HG03460 (cell line): ENCODE measurements around the gene SDS.

Experiments
- ATAC-seq: cut with Tn5 transposase; IDR thresholded peaks from one replicate; pipeline ENCODE4 v1.9.1; 2021; ENCODE audit not compliant: unreplicated experiment

The SDS gene

DNA sequence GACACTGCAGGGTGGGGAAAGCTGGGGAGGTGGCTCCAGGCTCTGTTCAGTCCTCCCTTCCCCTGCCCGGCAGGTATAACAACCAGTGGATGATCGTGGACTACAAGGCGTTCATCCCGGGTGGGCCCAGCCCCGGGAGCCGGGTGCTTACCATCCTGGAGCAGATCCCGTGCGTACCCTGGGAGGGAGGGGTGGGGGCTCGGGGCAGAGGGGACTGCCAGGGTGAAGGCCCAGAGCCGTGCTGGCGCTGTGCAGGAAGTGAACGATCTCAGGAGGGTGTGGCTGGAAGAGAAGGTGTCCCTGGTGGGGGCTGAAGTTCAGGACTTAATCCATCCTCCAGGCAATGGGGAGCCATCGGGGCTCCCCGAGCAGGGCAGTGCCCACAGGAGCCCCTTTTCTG lies 18.9 kb downstream of the SDS start:
- ATAC-seq = no peak

DNA sequence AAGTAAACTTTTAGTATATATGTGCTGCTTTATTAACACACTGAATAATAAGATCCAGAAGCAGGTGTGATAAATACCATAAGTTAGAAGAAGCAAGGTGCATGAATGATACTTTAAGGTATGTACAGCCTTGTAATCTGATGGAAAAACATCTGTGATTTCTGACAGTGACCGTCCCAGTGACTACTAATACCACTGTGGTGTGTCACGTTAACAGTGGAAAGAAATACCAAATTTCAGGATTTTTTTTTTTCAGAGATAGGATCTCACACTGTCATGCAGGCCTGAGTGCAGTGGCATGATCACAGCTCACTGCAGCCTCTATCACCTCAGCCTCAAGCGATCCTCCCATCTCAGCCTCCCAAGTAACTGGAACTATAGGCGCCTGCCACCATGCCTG lies 21.5 kb downstream of the SDS start:
- ATAC-seq = no peak

DNA sequence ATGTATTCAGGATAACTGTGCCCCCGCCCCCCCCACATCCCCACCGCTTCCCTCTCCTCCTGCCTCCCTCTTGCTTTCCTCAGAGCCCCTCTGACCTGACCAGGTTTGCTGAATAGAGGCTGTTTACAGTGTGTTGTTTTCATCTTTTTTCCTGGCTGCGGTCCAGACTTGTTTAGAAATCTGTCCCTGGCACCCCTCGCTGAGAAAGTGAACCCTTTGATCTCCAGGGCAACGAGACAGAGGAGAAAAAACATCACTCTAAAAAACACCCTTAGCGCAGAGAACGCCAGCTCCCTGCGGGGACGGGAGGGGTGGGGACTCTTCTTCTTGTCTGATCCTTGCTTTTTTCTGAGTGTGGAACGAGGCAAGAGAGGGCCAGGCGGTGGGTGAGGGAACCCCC lies 22.5 kb downstream of the SDS start:
- ATAC-seq = no peak

DNA sequence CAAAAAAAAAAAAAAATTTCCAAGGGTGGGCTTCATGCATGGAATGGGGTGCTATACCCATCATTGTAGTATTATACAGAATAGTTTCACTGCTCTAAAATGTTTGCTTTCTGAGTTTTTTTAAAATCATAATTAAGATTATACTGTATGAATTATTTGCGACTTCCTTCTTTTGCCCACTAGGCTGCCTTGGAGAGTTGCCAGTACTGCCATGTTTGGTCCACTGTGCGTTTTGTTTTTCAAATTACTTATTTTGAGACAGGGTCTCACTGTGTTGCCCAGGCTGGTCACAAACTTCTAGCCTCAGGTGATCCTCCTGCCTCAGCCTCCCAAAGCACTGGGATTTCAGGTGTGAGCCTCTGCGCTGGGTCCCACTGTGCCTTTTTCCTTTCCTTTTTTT lies 25.4 kb downstream of the SDS start:
- no peak for ATAC-seq

DNA sequence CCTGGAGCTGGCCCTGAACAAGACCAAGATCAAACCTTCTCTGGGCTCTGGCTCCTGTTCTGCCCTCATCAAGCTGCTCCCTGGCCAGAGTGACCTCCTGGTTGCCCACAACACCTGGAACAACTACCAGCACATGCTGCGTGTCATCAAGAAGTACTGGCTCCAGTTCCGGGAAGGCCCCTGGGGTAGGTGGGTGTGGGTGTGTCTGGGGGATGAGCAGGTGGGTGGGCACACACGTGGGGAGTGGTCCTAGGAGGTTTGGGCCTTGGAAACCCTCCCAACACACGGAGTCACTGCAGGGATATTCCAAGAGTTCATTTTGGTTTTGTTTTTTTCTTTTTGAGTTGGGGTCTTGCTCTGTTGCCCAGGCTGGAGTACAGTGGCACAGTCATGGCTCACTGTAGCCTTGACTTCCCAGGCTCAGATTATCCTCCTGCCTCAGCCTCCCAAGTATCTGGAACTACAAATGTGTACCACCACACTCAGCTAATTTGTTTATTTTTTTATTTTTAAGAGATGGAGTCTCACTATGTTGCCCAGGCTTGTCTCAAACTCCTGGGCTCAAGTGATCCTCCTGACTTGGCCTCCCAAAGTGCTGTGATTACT lies 28.8 kb downstream of the SDS start:
- ATAC-seq = no peak

DNA sequence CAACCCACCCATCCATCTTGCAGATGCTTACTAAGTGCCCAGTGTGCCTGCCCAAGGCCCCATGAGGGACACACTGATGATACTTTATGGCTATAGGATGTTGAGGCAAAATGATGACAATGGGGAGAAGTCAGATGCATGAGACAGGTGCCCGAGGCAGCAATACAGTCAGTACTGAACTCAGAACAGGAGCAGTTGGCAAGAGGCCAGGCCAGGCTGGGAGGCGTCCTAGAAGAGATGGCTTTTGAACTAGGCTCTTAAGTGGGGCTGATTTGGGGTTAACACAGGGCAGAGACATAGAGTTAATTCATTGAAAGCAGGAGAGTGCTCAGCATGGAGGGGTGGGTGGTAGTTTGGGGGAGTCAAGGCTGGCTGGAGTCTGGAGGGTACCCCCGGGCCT lies 29.7 kb downstream of the SDS start:
- no peak for ATAC-seq

DNA sequence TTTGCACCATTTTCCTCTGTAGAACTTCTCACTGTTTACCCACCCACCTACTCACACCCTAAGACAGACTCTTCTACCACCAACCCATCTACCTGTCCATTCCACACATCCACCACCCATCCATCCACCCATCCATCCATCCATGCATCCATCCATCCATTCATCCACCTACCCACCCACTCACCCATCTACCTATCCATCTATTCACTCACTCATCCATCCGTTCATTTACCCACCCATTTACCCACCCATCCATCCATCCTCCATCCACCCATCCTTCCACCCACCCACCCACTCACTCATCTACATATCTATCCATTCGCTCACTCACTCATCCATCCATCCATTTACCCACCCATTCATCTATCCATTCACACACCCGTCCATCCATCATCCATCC lies 30.2 kb downstream of the SDS start:
- no peak for ATAC-seq

DNA sequence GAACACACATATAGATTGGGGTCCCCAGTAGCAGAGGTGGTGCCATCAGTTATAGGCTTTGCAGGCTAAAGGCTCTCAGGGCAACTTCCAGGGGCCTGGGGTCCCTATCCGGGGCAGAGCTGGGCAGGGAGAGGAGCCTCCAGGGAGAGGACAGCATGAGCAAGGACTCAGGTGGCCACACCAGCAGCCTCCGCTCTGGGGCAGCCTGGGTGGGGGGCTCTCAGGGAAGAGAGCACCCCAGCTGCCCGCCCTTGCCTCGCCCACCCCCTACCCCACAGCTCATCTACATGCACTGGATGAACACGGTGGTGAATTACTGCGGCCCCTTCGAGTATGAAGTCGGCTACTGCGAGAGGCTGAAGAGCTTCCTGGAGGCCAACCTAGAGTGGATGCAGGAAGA lies 31.3 kb downstream of the SDS start:
- ATAC-seq = no peak

DNA sequence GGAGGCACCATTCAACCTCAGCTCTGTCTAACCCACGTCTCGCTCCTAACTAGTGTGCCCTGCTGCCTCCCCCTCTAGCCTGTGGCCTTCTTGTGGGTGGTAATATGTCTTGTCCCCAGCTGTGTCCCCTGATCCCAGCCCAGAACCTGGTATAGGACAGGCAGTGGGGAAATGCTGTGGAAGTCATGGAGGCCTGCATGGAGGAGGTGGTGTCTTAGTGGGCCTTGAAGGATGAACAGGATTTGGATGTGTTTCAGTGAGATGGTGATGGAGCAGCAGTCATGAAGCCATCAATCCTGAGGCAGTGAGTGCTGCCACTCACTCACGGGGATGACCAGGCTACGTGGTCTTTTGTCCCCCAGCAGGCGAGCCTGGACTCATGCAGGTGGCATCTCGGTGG lies 31.9 kb downstream of the SDS start:
- ATAC-seq = no peak

DNA sequence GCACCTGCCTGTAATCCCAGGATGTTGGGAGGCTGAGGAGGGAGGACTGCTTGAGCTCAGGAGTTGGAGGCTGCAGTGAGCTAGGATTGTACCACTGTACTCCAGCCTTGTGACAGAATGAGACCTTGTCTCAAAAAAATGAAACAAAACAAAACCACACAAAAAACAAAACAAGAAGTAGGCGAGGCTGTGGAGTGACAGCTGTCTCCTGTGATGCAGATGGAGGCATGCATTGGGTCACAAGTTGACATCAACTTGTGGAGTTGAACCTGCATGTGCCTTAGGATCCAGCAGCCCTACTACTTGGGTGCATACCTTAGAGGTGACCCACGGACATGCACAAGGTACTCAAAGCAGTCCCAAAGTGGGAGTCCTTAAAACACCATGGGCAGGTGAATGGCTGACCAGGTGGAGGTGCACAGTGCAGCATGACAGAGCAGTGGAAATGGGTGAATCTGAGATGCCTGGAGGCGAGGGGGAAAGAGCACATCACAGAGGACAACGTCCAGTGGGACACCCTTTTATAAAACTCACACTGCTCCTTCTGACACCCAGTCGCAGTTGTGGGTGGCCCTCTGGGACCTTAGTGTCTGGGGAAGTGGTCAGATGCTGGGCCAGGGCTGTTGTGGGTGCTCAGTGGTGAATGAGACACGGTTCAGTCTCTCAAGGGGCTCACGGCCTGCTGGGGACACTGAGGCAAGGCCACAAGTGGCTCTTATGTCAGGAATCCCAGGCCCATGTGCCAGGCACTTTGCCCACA lies 32.6 kb downstream of the SDS start:
- no peak for ATAC-seq

DNA sequence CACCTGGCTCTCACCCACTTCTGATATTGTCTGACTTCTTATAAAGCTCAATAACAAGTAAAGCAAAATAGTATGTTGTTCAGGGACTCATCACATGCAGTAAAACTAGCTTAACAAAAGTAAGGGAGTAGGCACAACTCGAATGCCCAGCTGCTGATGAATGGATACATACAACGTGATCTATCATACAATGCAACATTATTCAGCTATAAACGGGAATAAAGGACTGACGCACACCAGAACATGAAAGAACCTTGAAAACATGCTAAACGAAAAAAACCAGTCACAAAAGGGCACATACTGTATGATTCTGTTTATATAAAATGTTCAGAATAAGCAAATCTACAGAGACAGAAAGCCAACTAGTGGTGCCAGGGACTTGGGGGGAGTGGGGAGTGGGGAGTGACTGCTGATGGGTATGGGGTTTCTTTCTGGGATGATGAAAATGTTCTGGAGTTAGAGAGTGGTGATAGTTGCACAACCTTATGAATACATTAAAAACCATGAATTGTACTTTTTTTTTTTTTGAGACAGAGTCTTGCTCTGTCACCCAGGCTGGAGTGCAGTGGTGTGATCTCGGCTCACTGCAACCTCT lies 34.2 kb downstream of the SDS start:
- no peak for ATAC-seq

DNA sequence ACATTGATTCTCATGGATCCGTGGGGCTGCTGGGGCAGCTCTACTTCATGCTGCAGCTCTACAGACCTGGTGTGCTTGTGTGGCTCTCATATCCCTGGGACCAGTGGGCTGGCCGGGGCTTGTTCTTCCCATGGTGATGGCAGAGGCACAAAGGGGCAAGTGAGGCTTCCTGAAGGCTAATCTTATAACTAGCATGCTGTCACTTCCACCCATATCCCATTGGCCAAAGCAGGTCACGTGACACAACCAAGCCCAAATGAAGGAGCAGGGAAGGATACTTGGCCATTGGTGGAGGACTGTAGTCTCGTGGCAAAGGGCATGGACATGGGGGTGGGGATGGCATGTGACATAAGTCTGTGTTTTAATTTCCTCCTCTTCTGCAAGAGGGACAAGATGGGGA lies 35.4 kb downstream of the SDS start:
- ATAC-seq = no peak

DNA sequence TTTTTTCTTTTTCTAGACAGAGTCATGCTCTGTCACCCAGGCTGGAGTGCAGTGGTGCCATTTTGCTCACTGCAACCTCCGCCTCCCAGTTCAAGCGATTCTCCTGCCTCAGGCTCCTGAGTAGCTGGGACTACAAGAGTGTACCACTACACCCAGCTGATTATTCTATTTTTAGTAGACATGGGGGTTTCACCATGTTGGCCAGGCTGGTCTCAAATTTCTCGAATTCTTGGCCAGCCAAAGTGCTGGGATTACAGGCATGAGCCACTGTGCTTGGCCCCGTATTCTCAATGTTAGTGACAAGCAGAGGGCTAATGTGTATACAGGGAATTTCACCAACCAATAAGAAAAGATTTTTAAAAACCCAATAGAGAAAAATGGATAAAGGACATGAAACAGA lies 36.9 kb downstream of the SDS start:
- ATAC-seq = no peak

DNA sequence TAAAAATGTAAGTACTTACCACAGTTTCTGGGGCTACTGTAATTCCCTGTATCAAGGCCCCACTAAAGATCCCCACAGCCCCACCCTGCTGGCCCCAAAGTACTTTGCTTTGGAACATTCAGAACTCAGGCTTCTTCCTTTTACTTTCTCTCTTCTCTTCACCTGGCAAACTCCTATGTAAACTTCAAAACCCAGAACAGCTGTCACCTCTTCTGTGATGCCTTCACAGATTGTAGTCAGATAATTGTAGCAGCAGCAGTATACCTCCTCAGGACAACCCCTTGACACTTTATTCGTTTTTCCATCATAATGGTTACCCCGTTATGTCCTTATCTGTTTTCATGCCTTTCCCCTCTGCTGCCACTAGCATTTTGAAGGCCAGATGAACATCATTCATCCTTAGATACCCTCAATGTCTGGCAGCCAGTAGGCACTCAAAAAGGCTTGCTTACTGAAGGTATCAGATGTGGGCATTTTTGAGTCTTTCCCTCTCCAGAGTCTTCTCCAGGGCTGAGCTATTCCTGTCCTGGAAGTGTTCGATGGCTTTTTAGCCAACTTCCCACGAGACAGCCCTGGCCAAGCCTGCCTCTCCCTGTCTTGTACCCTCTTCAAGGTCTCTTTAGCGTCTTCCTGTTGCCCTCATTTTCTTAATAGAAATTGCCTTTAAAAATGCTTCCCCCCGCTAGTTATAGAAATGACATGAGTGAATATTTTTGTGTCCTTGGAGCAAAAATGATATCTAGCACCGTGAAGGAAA lies 37.9 kb downstream of the SDS start:
- ATAC-seq = no peak

DNA sequence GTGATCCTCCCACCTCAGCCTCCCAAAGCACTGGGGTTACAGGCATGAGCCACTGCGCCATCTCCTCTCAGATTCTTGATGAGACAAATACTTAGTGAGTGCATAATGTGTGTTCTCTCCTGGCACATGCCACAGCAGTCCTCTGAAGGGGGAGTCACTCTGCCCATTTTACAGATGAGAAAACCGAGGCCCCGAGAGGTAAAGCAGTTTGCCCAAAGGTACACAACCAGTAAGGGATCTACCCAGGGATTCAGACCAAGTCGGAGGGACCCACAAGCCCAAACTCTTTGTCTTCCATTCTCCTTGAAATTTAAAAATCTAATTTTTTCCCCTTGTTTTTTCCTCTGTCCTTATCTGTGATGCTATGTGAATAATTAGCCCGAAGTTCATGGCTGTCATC lies 39.0 kb downstream of the SDS start:
- no peak for ATAC-seq

DNA sequence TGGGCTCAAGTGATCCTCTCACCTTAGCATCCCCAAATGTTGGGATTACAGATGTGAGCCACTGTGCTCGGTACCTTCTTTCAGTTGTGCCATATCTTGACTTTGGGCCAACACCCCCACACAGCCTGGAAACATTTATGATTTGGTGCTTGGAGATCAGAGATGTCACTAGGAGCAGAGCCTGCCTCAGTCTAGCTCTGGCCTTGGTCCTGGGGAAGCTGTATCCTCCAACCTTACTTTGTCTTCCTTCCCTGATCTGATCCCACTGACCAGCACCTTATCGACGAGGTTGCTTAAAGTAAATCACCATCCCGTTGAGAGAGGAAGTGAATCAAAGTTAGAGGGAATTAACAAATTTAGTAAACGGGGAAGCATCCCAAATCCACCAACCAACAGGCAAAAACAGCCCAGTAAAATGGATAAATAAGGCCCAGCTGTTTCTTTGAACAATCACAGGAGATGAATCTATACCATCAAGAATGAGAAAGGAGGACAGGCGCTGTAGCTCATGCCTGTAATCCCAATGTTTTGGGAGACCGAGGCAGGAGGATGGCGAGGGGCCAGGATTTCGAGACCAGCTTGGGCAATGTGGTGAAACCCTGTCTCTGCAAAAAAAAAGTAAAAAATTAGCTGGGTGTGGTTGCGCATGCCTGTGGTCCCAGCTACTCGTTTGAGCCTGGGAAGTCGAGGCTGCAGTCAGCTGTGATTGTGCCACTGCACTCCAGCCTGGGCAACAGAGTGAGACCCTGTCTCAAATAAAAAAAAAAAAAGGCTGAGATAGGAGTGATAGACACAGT lies 41.9 kb downstream of the SDS start:
- no peak for ATAC-seq

DNA sequence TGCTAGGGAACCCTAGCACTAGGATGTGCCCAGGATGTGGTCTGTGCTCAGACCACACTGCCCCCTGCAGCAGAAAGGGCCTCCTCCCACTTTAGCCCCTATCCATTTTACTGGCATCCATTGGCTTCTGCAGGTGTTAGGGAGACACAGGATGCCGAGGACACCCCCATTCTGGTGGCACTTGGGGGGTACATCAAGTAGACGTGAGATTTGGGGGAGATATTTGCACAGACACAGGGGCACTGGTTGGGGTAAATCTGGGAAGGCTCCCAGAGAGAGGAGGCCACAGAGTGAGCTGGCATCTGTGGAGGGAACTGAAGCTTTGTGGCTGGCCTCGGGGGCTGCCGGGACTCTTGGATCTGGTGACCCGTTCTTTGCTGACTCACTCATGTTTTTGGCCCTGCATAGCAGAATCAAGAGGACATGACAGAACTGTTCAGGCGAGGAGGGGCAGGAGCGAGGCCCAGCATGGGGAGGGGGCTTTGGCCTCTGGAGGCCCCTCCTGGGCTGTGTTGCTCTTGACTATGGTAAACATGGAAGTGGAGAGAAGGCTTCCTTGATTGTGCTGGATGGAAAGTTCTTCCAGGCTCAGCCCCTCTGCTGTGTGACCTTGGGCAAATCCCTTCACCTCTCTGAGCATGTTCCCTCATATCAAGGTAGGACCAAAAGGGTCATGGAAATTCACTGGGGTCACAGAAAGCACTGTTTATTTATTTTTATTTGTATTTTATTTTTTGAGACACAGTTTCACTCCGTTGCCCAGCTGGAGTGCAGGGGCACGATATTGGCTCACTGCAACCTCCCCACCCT lies 43.5 kb downstream of the SDS start:
- no peak for ATAC-seq

DNA sequence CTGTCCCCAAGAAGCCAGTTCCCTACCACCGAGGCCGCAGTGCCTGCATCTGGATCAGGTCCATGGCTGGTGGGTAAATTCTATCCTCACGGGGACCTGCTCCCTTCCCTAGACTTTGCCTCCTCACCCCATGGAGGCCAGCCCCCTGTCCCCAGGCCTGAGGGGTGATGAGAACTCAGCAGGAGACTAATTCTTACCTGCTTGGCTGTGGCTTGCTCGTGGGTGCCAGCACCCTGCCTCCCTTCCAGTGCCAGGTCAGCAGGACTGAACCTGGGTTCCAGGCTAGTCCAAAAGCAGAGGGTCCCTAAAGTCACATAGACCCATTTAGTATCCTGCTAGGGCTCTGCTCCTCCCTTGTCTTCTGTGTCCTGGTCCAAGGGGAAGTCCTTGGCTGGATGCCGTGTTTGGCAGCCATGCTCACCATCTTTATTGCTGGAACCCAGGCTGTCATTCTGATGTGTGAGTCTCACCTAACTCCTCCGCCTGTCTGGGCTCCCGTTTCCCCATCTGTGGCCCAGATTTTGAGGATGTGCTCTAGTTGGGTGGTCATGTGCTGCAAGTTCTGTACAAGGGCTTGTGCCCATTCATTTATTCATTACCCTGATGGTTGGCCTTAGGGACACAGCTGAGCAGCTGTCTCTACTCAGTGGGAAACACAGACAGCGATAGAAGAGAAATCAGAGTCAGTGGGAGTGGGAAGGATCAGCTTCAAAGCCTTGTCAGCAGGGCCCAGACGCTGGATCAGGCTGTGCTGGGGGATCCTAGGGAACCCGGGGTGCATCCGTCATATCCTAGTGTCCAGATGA lies 44.4 kb downstream of the SDS start:
- ATAC-seq = peak; percentile 8

DNA sequence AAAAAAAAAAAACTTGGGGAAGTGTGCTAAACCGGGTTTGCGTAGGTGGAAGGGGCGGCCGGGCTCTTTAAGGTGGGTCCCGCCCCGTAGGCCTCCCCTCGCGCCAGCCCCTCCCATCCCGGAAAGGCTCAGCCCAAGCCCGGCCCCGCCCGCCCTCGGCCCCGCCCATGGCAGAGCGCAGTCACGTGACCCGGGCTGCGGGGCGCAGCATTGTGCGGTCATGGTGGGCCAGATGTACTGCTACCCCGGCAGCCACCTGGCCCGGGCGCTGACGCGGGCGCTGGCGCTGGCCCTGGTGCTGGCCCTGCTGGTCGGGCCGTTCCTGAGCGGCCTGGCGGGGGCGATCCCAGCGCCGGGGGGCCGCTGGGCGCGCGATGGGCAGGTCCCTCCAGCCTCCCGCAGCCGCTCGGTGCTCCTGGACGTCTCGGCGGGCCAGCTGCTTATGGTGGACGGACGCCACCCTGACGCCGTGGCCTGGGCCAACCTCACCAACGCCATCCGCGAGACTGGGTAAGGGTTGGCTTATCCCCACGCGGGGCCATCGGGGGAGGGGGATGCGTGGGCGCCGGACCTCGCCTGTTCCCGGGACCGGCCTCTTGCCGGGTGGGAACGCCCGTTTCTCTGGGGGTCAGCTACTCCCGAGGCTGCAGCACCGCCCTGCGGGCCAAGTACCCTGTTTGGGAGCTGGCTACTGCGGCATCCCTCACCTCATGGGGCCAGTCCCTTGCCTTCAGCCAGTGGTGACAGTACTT lies 45.1 kb downstream of the SDS start, which contains the start of gene PLBD2:
PLBD2 (plus strand) TSS at position 207 of the 752 bp plus-strand sequence; CDS start at position 221, 14 bp downstream.
- peak; percentile 92 for ATAC-seq
